T-helper 1 cell treated with Interleukin-12 subunit alpha and Interleukin-12 subunit beta and Interleukin-4 antibody, amounts not matched to agents 30 ng/mL and 1 ng/mL, for 36 hours (primary cell): ENCODE measurements around the gene LEMD3. TPM values are rescaled to one million over a fixed set of nuclear protein-coding genes. Genes with fewer than 3 reads are reported as not detected.

Experiments used
- intact Hi-C: fragments of 100-400 bp; cut with micrococcal nuclease; formaldehyde crosslinking; loops from one replicate; pipeline ENCODE4 v1.15.1; 2024
- total RNA-seq: library from RNA; stranded (reverse); gene quantifications from 2 replicates; pipeline ENCODE4 v1.2.3, GENCODE V29; 2022

Gene LEMD3
- total RNA-seq, 1 donor from 2014 or later, result 38.7 TPM

DNA sequence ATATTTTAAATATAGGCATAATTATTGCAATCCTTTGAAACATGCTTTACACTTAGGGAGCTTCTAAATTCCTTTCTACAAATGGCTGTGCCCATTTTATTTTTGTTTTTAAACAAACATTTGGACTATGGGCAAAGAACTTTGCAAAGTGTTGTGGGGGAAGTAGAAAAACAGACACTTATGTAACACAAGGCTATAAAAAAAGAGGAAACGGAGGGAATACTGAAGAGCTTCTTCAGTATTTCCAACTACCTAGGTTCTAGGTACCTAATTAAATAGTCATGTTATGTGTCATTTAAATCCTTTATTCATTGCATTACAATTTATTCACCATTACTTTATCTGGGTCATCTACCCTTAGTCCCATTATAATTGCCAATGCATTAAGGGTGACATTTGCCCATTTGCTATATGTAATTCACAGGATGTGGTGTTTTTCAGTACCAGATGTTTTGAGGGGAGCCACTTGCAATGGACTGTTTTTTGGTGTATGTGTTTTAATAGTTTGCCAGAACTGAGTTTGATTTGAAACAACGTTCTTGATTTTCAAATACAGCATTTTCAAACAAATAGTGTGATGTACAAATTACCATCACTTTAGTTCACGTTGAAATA lies 107.6 kb downstream of the LEMD3 start:
- intact Hi-C loops, result no loop called here

DNA sequence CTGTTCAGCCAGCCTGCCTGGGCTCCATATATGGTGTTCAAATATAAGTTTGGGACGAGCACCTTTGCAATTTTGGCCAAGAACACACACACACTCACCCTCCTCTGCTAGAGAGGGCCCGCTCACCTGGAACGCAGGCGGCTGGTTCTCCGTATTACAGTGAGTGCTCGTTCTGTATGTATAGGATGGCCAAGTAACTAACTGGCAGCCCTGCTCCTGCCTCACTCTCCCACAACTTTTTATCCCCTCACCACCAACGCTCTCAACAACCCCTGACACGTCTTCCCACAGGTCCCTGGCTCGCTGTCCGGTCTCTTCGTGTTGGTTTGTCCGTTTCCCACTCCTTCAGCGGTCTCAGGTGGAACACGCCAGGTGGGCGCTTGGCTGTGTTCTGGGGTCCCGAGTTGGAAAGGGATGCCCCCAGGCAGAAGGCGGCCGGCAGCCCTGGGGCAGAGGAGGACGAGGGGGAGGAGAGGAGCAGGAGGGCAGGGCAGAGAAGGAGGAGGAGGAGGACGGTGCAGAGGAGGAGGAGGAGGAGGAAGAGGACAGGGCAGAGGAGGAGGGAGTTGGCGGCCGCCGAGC lies 108.7 kb downstream of the LEMD3 start:
- intact Hi-C loops, result no loop called here

DNA sequence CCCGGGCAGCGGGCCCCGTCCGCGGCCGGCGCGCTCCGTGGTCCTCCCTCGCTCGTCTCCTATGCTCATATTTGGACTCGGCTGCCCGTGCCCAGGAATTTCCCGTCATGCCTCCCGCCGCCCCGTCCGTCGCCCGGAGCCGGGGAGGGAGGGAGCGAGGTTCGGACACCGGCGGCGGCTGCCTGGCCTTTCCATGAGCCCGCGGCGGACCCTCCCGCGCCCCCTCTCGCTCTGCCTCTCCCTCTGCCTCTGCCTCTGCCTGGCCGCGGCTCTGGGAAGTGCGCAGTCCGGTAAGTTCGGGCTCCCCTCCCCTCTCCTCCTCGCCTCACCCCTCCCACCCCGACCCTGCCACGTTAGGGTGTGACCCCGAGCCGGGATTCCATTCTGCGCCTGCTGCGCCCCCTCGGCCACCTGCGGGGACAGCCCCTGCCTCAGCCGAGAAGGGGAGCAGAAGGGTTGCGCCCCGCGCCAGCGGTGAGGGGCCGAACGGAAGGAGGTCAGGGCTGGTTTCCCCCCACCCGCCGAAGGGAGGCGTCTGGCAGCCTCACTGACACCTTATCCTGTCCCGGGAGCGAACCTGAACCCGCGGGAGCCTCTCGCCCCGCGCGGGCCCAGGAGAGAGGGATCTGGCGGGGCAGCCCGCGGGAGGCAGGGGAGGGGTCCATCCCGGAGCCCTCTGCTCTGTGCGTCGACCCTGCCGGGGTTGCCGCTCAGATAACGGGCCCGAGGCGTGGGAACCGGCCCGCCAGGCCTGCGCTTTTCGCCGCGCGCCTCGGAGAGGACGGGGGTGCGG lies 109.4 kb downstream of the LEMD3 start, which contains the start of gene MSRB3:
Gene MSRB3, plus strand, starts transcription at position 108 of the 793 bp plus-strand sequence. CDS start 29,897 bp downstream, outside the sequence.
- intact Hi-C loops, result no loop called here

DNA sequence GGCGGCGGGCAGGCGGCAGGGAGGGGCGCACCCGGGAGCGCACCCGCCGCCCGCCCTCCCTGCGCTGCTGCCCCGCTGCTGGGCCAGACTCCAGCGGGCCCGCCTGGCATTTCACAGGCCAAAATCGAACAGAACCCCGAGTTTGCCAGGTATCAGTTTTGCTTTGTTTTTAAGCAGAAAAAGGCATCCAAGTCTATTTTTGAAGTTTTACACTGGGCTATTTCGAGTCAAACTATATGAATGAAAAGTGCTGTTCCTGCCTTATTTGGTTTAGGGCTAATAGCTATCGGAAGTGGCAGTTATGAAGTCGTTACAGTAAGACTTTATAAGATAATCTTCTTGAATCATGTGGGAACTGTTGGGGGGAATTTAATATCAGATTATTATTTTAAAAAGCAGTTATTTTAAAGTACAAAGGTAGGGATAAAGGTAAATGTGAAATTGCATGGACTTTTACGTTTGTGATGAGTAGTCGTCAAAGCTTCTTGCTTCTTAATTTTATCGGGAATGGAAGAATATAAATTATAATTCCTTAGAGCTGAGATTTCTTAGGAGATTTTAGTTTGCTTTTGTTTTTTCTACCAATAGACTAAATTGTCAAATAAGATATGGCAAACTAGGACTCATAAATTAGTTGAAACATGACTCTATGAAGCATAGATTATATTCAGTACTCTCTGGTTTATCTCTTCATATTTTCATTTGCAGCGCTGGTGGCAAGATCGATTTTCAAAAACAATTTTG lies 110.2 kb downstream of the LEMD3 start:
- intact Hi-C loops, result no loop called here

DNA sequence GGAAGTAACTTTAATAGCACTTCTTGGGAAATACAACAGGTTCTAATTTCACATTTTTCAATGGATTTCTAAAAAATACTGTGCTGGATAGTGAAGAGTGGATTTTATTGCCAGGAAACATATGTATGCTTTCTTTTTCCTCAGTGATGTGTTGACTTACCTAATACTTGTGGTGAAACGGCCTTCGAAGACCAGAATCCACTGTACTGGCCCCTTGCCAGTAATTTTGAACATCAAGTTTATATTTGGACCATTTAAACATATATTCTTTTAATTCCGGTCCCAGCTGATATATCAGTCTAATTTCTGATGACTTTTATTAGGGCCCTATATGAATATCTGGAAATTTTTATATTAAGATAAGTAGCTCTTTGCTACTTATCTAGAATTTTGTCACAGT lies 110.9 kb downstream of the LEMD3 start:
- intact Hi-C loops, result no loop called here

GRCh38 chr12:65282840-65283239 lies 113.5 kb downstream of the LEMD3 start:
- intact Hi-C loops, result no loop called here

DNA sequence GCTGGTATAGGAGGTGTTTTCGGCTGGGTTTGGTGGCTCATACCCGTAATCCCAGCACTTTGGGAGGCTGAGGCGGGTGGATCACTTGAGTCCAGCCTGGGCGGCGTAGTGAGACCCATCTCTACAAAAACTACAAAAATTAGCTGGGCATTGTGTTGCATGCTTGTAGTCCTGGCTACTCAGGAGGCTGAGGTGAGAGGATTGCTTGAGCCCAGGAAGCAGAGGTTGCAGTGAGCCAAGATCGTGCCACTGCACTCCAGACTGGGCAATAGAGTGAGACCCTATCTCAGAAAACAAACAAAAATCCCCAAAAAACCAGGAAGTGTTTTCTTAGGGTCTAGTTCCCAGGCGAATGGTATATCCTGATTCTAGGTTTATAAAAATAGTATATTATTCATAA lies 116.1 kb downstream of the LEMD3 start:
- intact Hi-C loops, result loop anchor here (5.0 kb wide), 1 partner anchor 393 kb away; no protein-coding TSS in a partner anchor

DNA sequence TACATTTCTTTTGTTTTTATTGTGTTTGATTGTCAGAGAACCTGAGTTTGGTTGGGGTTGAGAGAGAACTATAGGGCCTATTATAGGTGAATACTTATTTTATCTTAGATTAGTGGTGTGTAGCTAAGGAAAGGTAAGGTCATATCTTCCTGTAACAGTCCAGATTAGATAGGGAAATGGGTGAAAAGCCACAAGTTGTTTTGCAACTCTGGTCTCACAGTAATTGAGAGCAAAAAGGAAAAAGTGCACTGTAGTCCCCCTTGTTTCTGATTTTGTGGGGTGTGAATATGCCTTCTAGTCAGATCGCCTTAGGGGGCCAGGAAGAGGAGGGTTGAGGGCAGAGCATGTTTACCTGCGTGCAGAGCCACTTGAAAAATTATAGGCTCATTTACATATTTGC lies 118.0 kb downstream of the LEMD3 start:
- intact Hi-C loops, result loop anchor here (5.0 kb wide), 1 partner anchor 395 kb away; no protein-coding TSS in a partner anchor

- intact Hi-C loops, result no loop called here
These were observed 122.9 kb downstream of the LEMD3 start for GRCh38 chr12:65292241-65292640.

GRCh38 chr12:65293735-65294134 lies 124.4 kb downstream of the LEMD3 start:
- intact Hi-C loops, result no loop called here

GRCh38 chr12:65294641-65295262 lies 125.4 kb downstream of the LEMD3 start:
- intact Hi-C loops, result no loop called here

- intact Hi-C loops, result no loop called here
These were observed 127.3 kb downstream of the LEMD3 start for GRCh38 chr12:65296508-65297265.

Other genes starting within 250 kb of the LEMD3 start
- gene WIF1, start 48.3 kb upstream of the LEMD3 start, total RNA-seq, result not detected in 2 replicates
- 0.05 and 0.15 TPM in 2 replicates for gene MSRB3, start 109.1 kb downstream of the LEMD3 start, total RNA-seq